Neural cell (in vitro differentiated cells): Measurements from ENCODE around the gene MAD1L1.

Experiments used
- CTCF ChIP-seq: fragments of 450-650 bp; IDR thresholded peaks from 2 replicates; pipeline ENCODE4 v1.5.1; 2014; ENCODE audit warnings: antibody characterized with exemption, mild to moderate bottlenecking, moderate library complexity; ENCODE audit not compliant: poor library complexity, severe bottlenecking
- EP300 ChIP-seq: fragments of 450-650 bp; conservative IDR thresholded peaks from 2 replicates; pipeline ENCODE4 v1.6.1; 2014; ENCODE audit warnings: antibody characterized with exemption, mild to moderate bottlenecking, moderate library complexity; ENCODE audit not compliant: poor library complexity, severe bottlenecking
- POLR2AphosphoS5 ChIP-seq: IDR thresholded peaks from 2 replicates; pipeline ENCODE4 v1.6.1; 2012

GRCh38 chr7:2169923-2170575, 62.7 kb downstream of the MAD1L1 start:
- TF ChIP-seq CTCF (no peak), POLR2AphosphoS5 (no peak), EP300 (no peak)
